Measurements from ENCODE around the gene DOP1A.

Gene DOP1A

GRCh38 chr6:83198486-83199172, 131.2 kb downstream of the DOP1A start:
- DNase-seq (ENCODE audit: low read depth in 2 of 2), result no peak

GRCh38 chr6:83199173-83199862, 131.8 kb downstream of the DOP1A start:
- DNase-seq (ENCODE audit: low read depth in 2 of 2), result no peak

GRCh38 chr6:83199863-83200225, 132.4 kb downstream of the DOP1A start:
- no peak for DNase-seq (ENCODE audit: low read depth in 2 of 2)

GRCh38 chr6:83202031-83202430, 134.6 kb downstream of the DOP1A start:
- DNase-seq (ENCODE audit: low read depth in 2 of 2), result no peak

- DNase-seq (ENCODE audit: low read depth in 2 of 2), result peak in 1 of 2 experiments; percentile 37
Measured at GRCh38 chr6:83215131-83216047, 147.9 kb downstream of the DOP1A start.

GRCh38 chr6:83216806-83217205, 149.3 kb downstream of the DOP1A start:
- DNase-seq (ENCODE audit: low read depth in 2 of 2), result no peak

Data from stimulated activated CD4-positive, alpha-beta T cell treated with anti-CD3 and anti-CD28 coated beads, Interleukin-12 subunit alpha, Interleukin-12 subunit beta, amount 100 ng/mL, for 24 hours (primary cell).